GM12875 (cell line): ENCODE results near the gene AGPAT3.

Source experiments
- H3K4me3 ChIP-seq: one replicate; pipeline ENCODE4 v1.5.1; 2011; ENCODE audit warnings: low read depth, low read length, control low read depth
- CTCF ChIP-seq: IDR thresholded peaks from 2 replicates; pipeline ENCODE4 v1.5.1; 2011; ENCODE audit warnings: low read depth, mild to moderate bottlenecking, control low read depth, inconsistent platforms, low read length, moderate library complexity, borderline replicate concordance; ENCODE audit not compliant: insufficient read depth

AGPAT3 gene

GRCh38 chr21:44018813-44019567 lies 154.0 kb downstream of the AGPAT3 start:
- no peak for TF ChIP-seq CTCF
- H3K4me3 ChIP-seq = no peak overlapping the region

GRCh38 chr21:44019568-44019958 lies 154.5 kb downstream of the AGPAT3 start:
- no peak for TF ChIP-seq CTCF

GRCh38 chr21:44020551-44020950 lies 155.5 kb downstream of the AGPAT3 start:
- H3K4me3 ChIP-seq = no peak overlapping the region
- TF ChIP-seq CTCF = no peak

More at GRCh38 chr21:44019568-44019958, 154.5 kb downstream of the AGPAT3 start:
- H3K4me3 ChIP-seq = no peak overlapping the region

GRCh38 chr21:44021064-44021463 lies 156.0 kb downstream of the AGPAT3 start:
- no peak for TF ChIP-seq CTCF
- H3K4me3 ChIP-seq = no peak overlapping the region

- no peak for TF ChIP-seq CTCF
- no peak overlapping the region for H3K4me3 ChIP-seq
These were observed 159.2 kb downstream of the AGPAT3 start for GRCh38 chr21:44024257-44024656.

- no peak overlapping the region for H3K4me3 ChIP-seq
- no peak for TF ChIP-seq CTCF
These were observed 159.9 kb downstream of the AGPAT3 start for GRCh38 chr21:44024887-44025353.
